Adrenal gland (tissue), 5 donors: Measurements from ENCODE around the gene SYNDIG1.

Source experiments
- CTCF ChIP-seq, 6 experiments: fragments of 450-650 bp in 4 of 6; fragments of 200-600 bp in 2 of 6; sonication (generic) in 1 of 6; IDR thresholded peaks; 1 replicate in 5 of 6; 2 replicates in 1 of 6; pipeline versions ENCODE4 v1.5.1 to v1.8.0; 2016 to 2021; ENCODE audit warnings: antibody characterized with exemption in 6 of 6, mild to moderate bottlenecking in 2 of 6, moderate library complexity in 1 of 6
- POLR2A ChIP-seq, 2 donors: fragments of 450-650 bp; IDR thresholded peaks; one replicate each; pipeline ENCODE4 v1.6.1; 2017; ENCODE audit warnings: antibody characterized with exemption in 2 of 2, mild to moderate bottlenecking in 2 of 2, moderate library complexity in 1 of 2
- donor health status: DM: no; HTN: no; CAD: no.

GRCh38 chr20:24634855-24635254 lies 165.4 kb downstream of the SYNDIG1 start:
- TF ChIP-seq POLR2A (IDR thresholded peaks at IDR 0.05) (no peak), CTCF (IDR thresholded peaks at IDR 0.05) (no peak)
